ENCODE data around the gene RBM5. TPM values are rescaled to one million over a fixed set of nuclear protein-coding genes. Genes with fewer than 3 reads are reported as not detected.
A peak's percentile ranks its signal among the peaks of the same experiment; 100 is the strongest.

RBM5 gene
- total RNA-seq = 100 to 1,000 TPM in 1 of 4 donors, 10 to 100 TPM in 3; 41.1 to 108 (median 48.2) TPM

DNA sequence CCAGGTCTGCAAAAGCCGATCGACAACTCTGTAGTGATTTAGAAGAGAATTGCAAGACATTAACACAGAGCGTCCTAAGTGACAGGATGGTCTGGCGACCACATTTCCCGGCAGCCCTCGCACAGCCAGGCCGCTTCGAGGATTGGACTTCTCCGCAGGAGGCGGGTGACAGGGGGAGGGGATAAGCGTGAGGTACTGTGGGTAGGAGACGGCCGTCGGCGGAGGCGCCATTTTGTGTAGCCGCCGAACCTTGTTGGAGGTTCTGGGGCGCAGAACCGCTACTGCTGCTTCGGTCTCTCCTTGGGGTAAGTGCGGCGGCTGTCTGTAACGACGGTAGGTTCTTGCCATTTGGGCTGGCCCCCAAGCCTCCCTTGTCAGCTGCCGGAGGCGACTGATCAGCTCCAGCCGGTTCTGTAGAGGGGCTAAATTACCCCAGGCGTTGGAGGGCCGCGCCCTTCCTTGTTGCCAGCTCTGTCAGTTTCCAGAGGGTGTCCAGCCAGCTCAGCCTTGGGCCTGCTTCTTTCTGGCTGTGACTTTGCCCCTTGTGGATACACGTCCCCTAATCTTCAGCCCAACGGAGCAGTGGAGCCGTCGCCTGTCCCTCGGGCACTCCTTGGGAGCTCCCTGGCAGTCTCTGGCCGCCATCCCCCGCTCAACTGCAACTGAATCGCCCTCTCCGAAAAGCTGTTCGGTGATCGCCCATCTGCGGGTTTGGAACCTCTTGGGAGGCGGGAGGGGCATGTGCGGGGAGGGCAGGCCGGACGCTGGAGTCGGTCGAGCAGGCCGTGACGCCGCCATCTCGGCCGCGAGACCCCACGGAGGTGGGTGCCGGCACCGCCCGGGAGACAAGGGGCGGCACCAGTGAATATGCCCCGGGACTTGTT is at the start of gene RBM5:
RBM5 (plus strand) TSS at position 195 of the 884 bp plus-strand sequence. CDS start 1,516 bp downstream, outside the sequence.
- ATAC-seq = peak; percentile 98 to 99
- peak; percentile 92 for DNase-seq
- Histone ChIP-seq H3K36me3 (peaks cover 6 to 38% of the 10 kb centered on the region in 2 donors), H3K27me3 (no peaks in the 10 kb centered on the region), H3K27ac (peak within 1 kb of the TSS; percentile 97 to 99 (median 98)), H3K9me3 (no peaks in the 10 kb centered on the region), H3K4me3 (peak within 1 kb of the TSS; percentile 85 to 100 (median 96)), H3K4me1 (peaks cover 19 to 21% of the 10 kb centered on the region in 2 donors)
- TF ChIP-seq POLR2A (IDR thresholded peaks at IDR 0.05) = peak; percentile 79 to 82
- TF ChIP-seq, protein P1, sequence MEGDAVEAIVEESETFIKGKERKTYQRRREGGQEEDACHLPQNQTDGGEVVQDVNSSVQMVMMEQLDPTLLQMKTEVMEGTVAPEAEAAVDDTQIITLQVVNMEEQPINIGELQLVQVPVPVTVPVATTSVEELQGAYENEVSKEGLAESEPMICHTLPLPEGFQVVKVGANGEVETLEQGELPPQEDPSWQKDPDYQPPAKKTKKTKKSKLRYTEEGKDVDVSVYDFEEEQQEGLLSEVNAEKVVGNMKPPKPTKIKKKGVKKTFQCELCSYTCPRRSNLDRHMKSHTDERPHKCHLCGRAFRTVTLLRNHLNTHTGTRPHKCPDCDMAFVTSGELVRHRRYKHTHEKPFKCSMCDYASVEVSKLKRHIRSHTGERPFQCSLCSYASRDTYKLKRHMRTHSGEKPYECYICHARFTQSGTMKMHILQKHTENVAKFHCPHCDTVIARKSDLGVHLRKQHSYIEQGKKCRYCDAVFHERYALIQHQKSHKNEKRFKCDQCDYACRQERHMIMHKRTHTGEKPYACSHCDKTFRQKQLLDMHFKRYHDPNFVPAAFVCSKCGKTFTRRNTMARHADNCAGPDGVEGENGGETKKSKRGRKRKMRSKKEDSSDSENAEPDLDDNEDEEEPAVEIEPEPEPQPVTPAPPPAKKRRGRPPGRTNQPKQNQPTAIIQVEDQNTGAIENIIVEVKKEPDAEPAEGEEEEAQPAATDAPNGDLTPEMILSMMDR (IDR thresholded peaks at IDR 0.05 in 4 of 5, conservative IDR thresholded peaks at IDR 0.05 in 1 of 5) = no peak
- intact Hi-C loops (cut with DNase I; ENCODE audit: low total_unique reads) (no loop called here), in situ Hi-C loops (cut with MboI; ENCODE audit: low sequenced_read_pairs in 4 of 4) (no loop called here)

DNA sequence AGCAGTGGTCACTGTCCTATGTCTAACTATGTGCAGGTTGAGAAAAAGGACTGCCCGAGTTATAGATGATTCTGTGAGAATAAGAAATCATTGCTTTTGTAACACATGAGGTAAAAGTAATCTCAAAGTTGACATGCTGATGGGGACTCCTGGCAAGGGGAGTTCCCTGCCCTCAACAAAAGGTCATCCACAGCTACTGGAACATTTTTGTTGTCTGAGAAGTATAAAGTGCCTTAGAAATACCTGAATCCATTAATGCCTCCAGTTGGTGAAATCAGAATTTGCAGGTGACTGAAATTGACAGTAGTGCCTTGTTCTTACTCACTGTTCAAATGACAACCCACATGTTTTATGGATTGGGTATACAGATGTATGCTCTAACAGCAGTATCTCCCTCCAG is 43.7 kb upstream of the RBM5 start:
- DNase-seq (no peak), ATAC-seq (no peak)
- Histone ChIP-seq H3K4me1 (peaks cover 0 to under 1% of the 10 kb centered on the region in 2 donors), H3K9me3 (no peaks in the 10 kb centered on the region), H3K27me3 (no peaks in the 10 kb centered on the region), H3K27ac (no peak overlapping the region), H3K4me3 (no peak overlapping the region), H3K36me3 (peaks cover 0 to 21% of the 10 kb centered on the region in 2 donors)
- intact Hi-C loops (cut with DNase I; ENCODE audit: low total_unique reads) (no loop called here), in situ Hi-C loops (cut with MboI; ENCODE audit: low sequenced_read_pairs in 4 of 4) (no loop called here)
- TF ChIP-seq, protein P1 (IDR thresholded peaks at IDR 0.05 in 4 of 5, conservative IDR thresholded peaks at IDR 0.05 in 1 of 5) = no peak
- TF ChIP-seq POLR2A (IDR thresholded peaks at IDR 0.05) = no peak

DNA sequence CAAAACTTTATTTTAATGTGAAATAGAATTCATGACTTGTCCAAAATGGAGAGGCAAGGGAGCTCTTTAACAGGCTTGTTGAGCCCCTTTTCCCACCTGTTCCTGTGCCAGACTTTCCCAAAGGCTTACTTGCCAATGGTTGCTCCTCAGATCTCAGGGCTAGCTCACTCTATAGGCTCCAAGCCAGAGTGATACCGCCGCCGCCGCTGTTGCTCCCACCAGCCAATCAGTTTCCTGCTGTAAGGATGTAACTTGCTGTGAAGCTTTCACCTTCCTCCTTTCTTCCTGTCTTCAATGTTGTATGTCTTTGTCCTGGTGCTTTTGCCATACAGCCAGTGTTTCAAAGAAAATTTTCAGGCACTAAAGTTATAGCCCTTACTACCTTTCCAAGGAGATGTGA is 41.3 kb upstream of the RBM5 start:
- ATAC-seq (no peak), DNase-seq (no peak)
- Histone ChIP-seq H3K27ac (no peak overlapping the region), H3K27me3 (no peaks in the 10 kb centered on the region), H3K36me3 (peaks cover 0 to 38% of the 10 kb centered on the region in 2 donors), H3K4me1 (peaks cover 0 to 7% of the 10 kb centered on the region in 2 donors), H3K9me3 (no peaks in the 10 kb centered on the region), H3K4me3 (no peak overlapping the region)
- intact Hi-C loops (cut with DNase I; ENCODE audit: low total_unique reads) = no loop called here
- in situ Hi-C loops (cut with MboI; ENCODE audit: low sequenced_read_pairs in 4 of 4) = no loop called here
- no peak for TF ChIP-seq POLR2A (IDR thresholded peaks at IDR 0.05)
- TF ChIP-seq, protein P1 (IDR thresholded peaks at IDR 0.05 in 4 of 5, conservative IDR thresholded peaks at IDR 0.05 in 1 of 5) = no peak

DNA sequence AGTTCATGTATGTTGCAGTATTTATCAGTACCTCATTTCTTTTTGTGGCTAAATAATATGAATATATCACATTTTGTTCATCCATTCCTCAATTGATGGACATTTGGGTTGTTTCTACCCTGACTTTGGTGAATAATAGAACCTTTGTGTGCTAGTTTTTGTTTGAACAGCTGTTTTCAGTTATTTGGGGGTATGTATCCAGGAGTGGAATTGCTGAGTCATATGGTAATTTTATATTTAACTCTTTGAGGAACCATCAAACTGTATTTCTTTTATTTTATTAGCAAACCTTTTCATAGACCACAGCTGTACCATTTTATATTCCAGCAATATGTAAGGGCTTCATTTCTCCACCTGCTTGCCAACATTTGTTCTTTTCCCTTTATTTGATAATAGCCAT is 38.4 kb upstream of the RBM5 start:
- in situ Hi-C loops (cut with MboI; ENCODE audit: low sequenced_read_pairs in 4 of 4) = no loop called here
- Histone ChIP-seq H3K27me3 (no peaks in the 10 kb centered on the region), H3K4me3 (no peak overlapping the region), H3K36me3 (peaks cover 0 to 64% of the 10 kb centered on the region in 2 donors), H3K27ac (no peak overlapping the region), H3K4me1 (peaks cover 0 to 7% of the 10 kb centered on the region in 2 donors), H3K9me3 (no peaks in the 10 kb centered on the region)
- no peak for TF ChIP-seq POLR2A (IDR thresholded peaks at IDR 0.05)
- TF ChIP-seq, protein P1 (IDR thresholded peaks at IDR 0.05 in 4 of 5, conservative IDR thresholded peaks at IDR 0.05 in 1 of 5) = no peak
- ATAC-seq (no peak), DNase-seq (no peak)
- intact Hi-C loops (cut with DNase I; ENCODE audit: low total_unique reads) = no loop called here

Measured in gastrocnemius medialis (tissue), 4 donors.